Kidney epithelial cell (primary cell): ENCODE data around the gene EIF4E1B. TPM values are rescaled to one million over a fixed set of nuclear protein-coding genes. Genes with fewer than 3 reads are reported as not detected.

Source experiments
- DNase-seq: peaks from one replicate; pipeline ENCODE4 v3.0.0-alpha.2; 2010; ENCODE audit warnings: low read depth
- H3K27me3 ChIP-seq: 2 replicates; pipeline ENCODE4 v1.6.0; 2011; ENCODE audit warnings: low read length; ENCODE audit not compliant: control insufficient read depth, insufficient read depth
- H3K36me3 ChIP-seq: 2 replicates; pipeline ENCODE4 v1.5.1; 2011; ENCODE audit warnings: low read length; ENCODE audit not compliant: control insufficient read depth, insufficient read depth
- H3K4me3 ChIP-seq: 2 replicates; pipeline ENCODE4 v1.5.1; 2011; ENCODE audit warnings: low read depth, mild to moderate bottlenecking, control low read depth, low read length
- total RNA-seq: library from RNA; depleted of rRNA; stranded (reverse); fragments of >200 nt; gene quantifications from 2 replicates; pipeline ENCODE4 v1.2.3, GENCODE V29; 2015
- TF ChIP-seq, protein P1 (sequence below): IDR thresholded peaks from 2 replicates; pipeline ENCODE4 v1.5.1; 2011; ENCODE audit warnings: mild to moderate bottlenecking, moderate library complexity, low read length, control low read depth, inconsistent platforms; ENCODE audit not compliant: insufficient read depth, poor library complexity, severe bottlenecking

The EIF4E1B gene
- total RNA-seq, 1 donor from 2014 or later: not detected

DNA sequence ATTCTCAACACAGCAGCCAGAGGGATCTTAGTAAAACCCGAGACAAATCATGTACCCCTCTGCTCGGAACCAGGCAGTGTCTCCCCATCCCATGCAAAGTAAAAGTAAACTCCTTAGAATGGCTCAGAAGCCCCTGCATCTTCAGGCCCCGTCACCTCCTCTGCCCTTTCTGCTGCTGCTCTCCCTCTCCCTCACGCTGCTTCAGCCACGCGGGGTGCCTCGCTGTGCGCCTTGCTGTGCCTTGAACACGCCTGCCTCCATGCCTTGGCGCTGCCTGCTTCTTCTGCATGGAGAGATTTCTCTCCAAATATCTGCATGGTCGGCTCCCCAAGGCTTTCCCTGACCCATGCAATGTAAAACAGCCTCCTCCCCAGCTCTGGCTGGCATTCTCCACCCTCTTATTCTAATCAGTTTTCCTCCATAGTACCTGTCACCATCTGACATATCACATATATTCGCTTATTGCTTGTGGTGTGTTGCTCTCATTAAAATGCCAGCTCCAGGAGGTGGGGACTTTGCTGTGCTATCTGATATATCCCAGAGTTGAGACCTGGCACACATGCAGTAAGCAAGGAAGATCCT is 28.5 kb upstream of the EIF4E1B start:
- H3K4me3 ChIP-seq: no peak overlapping the region
- TF ChIP-seq, protein P1, sequence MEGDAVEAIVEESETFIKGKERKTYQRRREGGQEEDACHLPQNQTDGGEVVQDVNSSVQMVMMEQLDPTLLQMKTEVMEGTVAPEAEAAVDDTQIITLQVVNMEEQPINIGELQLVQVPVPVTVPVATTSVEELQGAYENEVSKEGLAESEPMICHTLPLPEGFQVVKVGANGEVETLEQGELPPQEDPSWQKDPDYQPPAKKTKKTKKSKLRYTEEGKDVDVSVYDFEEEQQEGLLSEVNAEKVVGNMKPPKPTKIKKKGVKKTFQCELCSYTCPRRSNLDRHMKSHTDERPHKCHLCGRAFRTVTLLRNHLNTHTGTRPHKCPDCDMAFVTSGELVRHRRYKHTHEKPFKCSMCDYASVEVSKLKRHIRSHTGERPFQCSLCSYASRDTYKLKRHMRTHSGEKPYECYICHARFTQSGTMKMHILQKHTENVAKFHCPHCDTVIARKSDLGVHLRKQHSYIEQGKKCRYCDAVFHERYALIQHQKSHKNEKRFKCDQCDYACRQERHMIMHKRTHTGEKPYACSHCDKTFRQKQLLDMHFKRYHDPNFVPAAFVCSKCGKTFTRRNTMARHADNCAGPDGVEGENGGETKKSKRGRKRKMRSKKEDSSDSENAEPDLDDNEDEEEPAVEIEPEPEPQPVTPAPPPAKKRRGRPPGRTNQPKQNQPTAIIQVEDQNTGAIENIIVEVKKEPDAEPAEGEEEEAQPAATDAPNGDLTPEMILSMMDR: no peak
- no peaks in the 10 kb centered on the region for H3K27me3 ChIP-seq
- no peak for DNase-seq
- H3K36me3 ChIP-seq: no peaks in the 10 kb centered on the region

GRCh38 chr5:176603091-176603490 is 27.4 kb upstream of the EIF4E1B start:
- Histone ChIP-seq H3K4me3 (no peak overlapping the region), H3K27me3 (no peaks in the 10 kb centered on the region), H3K36me3 (no peaks in the 10 kb centered on the region)
- TF ChIP-seq, protein P1: no peak
- DNase-seq: no peak

DNA sequence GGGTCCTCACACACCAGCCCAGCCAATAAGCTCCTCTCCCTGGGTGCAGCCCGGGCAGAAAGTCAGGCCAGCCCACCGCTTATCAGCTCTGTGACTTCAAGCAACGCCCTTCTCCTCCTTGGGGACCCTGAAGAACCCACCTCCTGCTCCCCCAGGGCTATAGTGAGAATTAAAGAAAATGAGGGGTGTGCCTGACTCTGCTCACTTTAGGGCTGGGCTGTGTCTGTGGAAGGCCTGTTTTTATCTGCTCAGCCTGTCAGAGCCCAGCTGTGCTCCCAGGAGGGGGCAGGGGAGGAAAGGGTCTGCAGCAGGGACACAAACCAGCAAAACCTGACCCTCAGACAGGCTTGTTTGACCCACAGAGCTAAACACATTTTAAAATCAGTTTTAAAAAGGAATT is 24.4 kb upstream of the EIF4E1B start:
- Histone ChIP-seq H3K36me3 (no peaks in the 10 kb centered on the region), H3K27me3 (no peaks in the 10 kb centered on the region), H3K4me3 (no peak overlapping the region)
- no peak for DNase-seq
- TF ChIP-seq, protein P1: no peak

DNA sequence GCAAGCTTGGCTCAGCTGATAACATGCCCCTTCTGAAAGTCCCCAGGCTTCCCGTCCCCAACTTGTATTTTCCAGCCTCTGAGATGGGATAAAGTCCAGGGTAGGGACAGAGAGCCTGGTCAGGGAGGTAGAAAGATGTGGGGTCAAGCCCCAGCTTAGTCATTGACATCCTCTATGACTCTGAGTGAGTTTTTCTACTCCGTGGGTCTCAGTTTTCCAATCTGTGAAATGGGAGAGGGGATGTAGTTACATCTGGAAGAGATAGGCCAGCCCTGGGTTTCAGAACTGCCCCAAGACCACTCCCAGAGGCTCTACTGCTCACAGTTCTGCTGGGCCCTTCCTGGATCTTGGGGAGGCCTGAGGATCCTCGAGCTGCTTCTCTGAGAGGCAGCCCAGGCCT is 23.6 kb upstream of the EIF4E1B start:
- TF ChIP-seq, protein P1: no peak
- no peaks in the 10 kb centered on the region for H3K36me3 ChIP-seq
- no peak overlapping the region for H3K4me3 ChIP-seq
- no peak for DNase-seq
- H3K27me3 ChIP-seq: no peaks in the 10 kb centered on the region

- no peaks in the 10 kb centered on the region for H3K36me3 ChIP-seq
- TF ChIP-seq, protein P1: no peak
- DNase-seq: no peak
- no peak overlapping the region for H3K4me3 ChIP-seq
- no peaks in the 10 kb centered on the region for H3K27me3 ChIP-seq
Observed at GRCh38 chr5:176608142-176608705, 22.3 kb upstream of the EIF4E1B start.

GRCh38 chr5:176608937-176609723 is 21.3 kb upstream of the EIF4E1B start:
- no peak for DNase-seq
- TF ChIP-seq, protein P1: no peak
- Histone ChIP-seq H3K4me3 (peak overlapping the region; percentile 58), H3K36me3 (no peaks in the 10 kb centered on the region), H3K27me3 (no peaks in the 10 kb centered on the region)
